ENCODE measurements around the gene MSS51. TPM values are rescaled to one million over a fixed set of nuclear protein-coding genes. Genes with fewer than 3 reads are reported as not detected.

Gene MSS51
- total RNA-seq, 1 experiment from 2014 or later, result 1.7 TPM

GRCh38 chr10:73439055-73439454, 5.7 kb upstream of the MSS51 start:
- ChIA-PET RAD21 (ENCODE audit: low non-redundant PET in 1 of 2, low total read pairs in 2 of 2, uncharacterized antibody in 2 of 2, unreplicated experiment in 2 of 2) (no interaction called here), POLR2A (interaction anchor here (0.8 kb wide), 1 partner anchor 27 kb away, joined by 3 read pairs; no protein-coding TSS in a partner anchor), CTCF (no interaction called here)
- Histone ChIP-seq H3K4me1 (ENCODE audit: control insufficient read depth in 1 of 2, insufficient read depth in 2 of 2, low read length in 2 of 2) (peaks cover 0 to 10% of the 10 kb centered on the region in 2 experiments; a peak in 2 of 4 replicates), H3K79me2 (ENCODE audit: insufficient read depth, low read length) (no peaks in the 10 kb centered on the region), H3K27me3 (ENCODE audit: insufficient read depth, low read length) (no peaks in the 10 kb centered on the region), H3K36me3 (ENCODE audit: control insufficient read depth in 1 of 2, insufficient read depth in 2 of 2, low read length in 2 of 2) (peaks cover 4 to 7% of the 10 kb centered on the region in 2 experiments; a peak in 1 of 4 replicates), H2AFZ (ENCODE audit: low read depth, low read length, poor library complexity, severe bottlenecking) (no peak overlapping the region), H3K9ac (ENCODE audit: low read length) (no peak overlapping the region), H3K9me2 (ENCODE audit: insufficient read depth) (no peaks in the 10 kb centered on the region), H4K20me1 (ENCODE audit: insufficient read depth) (no peaks in the 10 kb centered on the region), H3K4me2 (ENCODE audit: low read length) (no peak overlapping the region), H3K9me3 (ENCODE audit: control insufficient read depth in 1 of 2, insufficient read depth in 1 of 2, low read depth in 1 of 2, low read length in 2 of 2) (no peaks in the 10 kb centered on the region), H3K4me3 (replicated peaks in 1 of 2; ENCODE audit: low read depth in 1 of 2, low read length in 2 of 2) (no peak overlapping the region), H3K27ac (ENCODE audit: low read depth, low read length) (no peak overlapping the region)
- intact Hi-C loops (cut with micrococcal nuclease), result no loop called here
- ATAC-seq (no peak), DNase-seq (ENCODE audit: low read depth, low spot score) (no peak)
- TF ChIP-seq ZBTB33 (IDR thresholded peaks at IDR 0.05; ENCODE audit: extremely low read depth, insufficient replicate concordance, low read length), result no peak
- no peak for TF ChIP-seq SIN3A (IDR thresholded peaks at IDR 0.05; ENCODE audit: low read depth)
- no peak for TF ChIP-seq POLR2AphosphoS5 (IDR thresholded peaks at IDR 0.05; ENCODE audit: low read depth, low read length)
- TF ChIP-seq EZH2phosphoT487 (IDR thresholded peaks at IDR 0.05; ENCODE audit: borderline replicate concordance), result no peak
- no TSS peak for BruUV-seq (replicated peaks)

GRCh38 chr10:73432646-73433537, 469 bp downstream of the MSS51 start:
- Histone ChIP-seq H3K9me3 (ENCODE audit: control insufficient read depth in 1 of 2, insufficient read depth in 1 of 2, low read depth in 1 of 2, low read length in 2 of 2) (no peaks in the 10 kb centered on the region), H3K4me1 (ENCODE audit: control insufficient read depth in 1 of 2, insufficient read depth in 2 of 2, low read length in 2 of 2) (no peaks in the 10 kb centered on the region), H2AFZ (ENCODE audit: low read depth, low read length, poor library complexity, severe bottlenecking) (no peak overlapping the region), H3K9ac (ENCODE audit: low read length) (no peak overlapping the region), H3K4me3 (replicated peaks in 1 of 2; ENCODE audit: low read depth in 1 of 2, low read length in 2 of 2) (no peak overlapping the region), H3K36me3 (ENCODE audit: control insufficient read depth in 1 of 2, insufficient read depth in 2 of 2, low read length in 2 of 2) (peaks cover 3 to 5% of the 10 kb centered on the region in 2 experiments; a peak in 1 of 4 replicates), H3K27ac (ENCODE audit: low read depth, low read length) (no peak overlapping the region), H3K4me2 (ENCODE audit: low read length) (no peak overlapping the region), H3K79me2 (ENCODE audit: insufficient read depth, low read length) (no peaks in the 10 kb centered on the region), H4K20me1 (ENCODE audit: insufficient read depth) (no peaks in the 10 kb centered on the region), H3K27me3 (ENCODE audit: insufficient read depth, low read length) (no peaks in the 10 kb centered on the region), H3K9me2 (ENCODE audit: insufficient read depth) (no peaks in the 10 kb centered on the region)
- no peak for TF ChIP-seq SIN3A (IDR thresholded peaks at IDR 0.05; ENCODE audit: low read depth)
- no peak for TF ChIP-seq JUND (IDR thresholded peaks at IDR 0.05)
- no peak for TF ChIP-seq EZH2phosphoT487 (IDR thresholded peaks at IDR 0.05; ENCODE audit: borderline replicate concordance)
- TF ChIP-seq CTCF (IDR thresholded peaks at IDR 0.05 in 2 of 3, conservative IDR thresholded peaks at IDR 0.05 in 1 of 3; ENCODE audit: borderline replicate concordance in 1 of 3, insufficient read depth in 1 of 3, low read depth in 2 of 3, low read length in 2 of 3), result no peak
- no peak for TF ChIP-seq SP1 (IDR thresholded peaks at IDR 0.05; ENCODE audit: low read depth)
- no peak for TF ChIP-seq ELF1 (IDR thresholded peaks at IDR 0.05; ENCODE audit: borderline replicate concordance, low read depth)
- no peak for TF ChIP-seq CBX3 (IDR thresholded peaks at IDR 0.05; ENCODE audit: low read depth)
- no peak for TF ChIP-seq MAX (IDR thresholded peaks at IDR 0.05)
- no peak for TF ChIP-seq CEBPB (IDR thresholded peaks at IDR 0.05; ENCODE audit: low read depth)
- no peak for TF ChIP-seq SRF (IDR thresholded peaks at IDR 0.05; ENCODE audit: low read depth)
- no peak for TF ChIP-seq RAD21 (IDR thresholded peaks at IDR 0.05; ENCODE audit: low read depth)
- no peak for TF ChIP-seq POLR2AphosphoS5 (IDR thresholded peaks at IDR 0.05; ENCODE audit: low read depth, low read length)
- TF ChIP-seq ZFX (IDR thresholded peaks at IDR 0.05), result no peak
- TF ChIP-seq EGR1 (IDR thresholded peaks at IDR 0.05; ENCODE audit: low read depth), result no peak
- ChIA-PET POLR2A (no interaction called here), CTCF (no interaction called here), RAD21 (ENCODE audit: low non-redundant PET in 1 of 2, low total read pairs in 2 of 2, uncharacterized antibody in 2 of 2, unreplicated experiment in 2 of 2) (no interaction called here)
- DNase-seq (ENCODE audit: low read depth, low spot score), result no peak
- intact Hi-C loops (cut with micrococcal nuclease), result no loop called here
- ATAC-seq, result no peak
- no TSS peak for BruUV-seq (replicated peaks)
